GM19467 (cell line): ENCODE results near the gene EGFL8.

Experiments
- ATAC-seq: cut with Tn5 transposase; IDR thresholded peaks from one replicate; pipeline ENCODE4 v1.9.1; 2021; ENCODE audit warnings: mild to moderate bottlenecking, moderate library complexity; ENCODE audit not compliant: unreplicated experiment

The EGFL8 gene

DNA sequence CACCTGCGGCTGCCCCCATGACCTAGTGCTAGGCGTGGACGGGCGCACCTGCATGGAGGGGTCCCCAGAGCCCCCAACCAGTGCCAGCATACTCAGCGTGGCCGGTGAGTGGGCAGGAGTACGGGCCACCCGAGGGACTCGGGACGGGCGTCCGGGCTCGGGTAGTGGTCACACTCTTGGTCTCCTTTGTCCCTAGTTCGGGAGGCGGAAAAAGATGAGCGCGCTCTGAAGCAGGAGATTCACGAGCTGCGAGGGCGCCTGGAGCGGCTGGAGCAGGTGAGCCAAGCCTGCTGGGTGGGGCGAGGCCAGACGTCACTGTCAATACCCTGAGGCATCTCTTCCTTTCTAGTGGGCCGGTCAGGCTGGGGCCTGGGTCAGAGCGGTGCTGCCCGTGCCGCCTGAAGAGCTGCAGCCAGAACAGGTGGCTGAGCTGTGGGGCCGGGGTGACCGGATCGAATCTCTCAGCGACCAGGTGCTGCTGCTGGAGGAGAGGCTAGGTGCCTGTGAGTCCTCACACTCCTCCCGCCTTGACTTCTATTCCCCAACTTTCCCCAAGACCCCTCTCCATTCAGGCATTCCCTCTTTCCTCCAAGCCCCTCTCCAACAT lies 2.9 kb downstream of the EGFL8 start:
- ATAC-seq: no peak

DNA sequence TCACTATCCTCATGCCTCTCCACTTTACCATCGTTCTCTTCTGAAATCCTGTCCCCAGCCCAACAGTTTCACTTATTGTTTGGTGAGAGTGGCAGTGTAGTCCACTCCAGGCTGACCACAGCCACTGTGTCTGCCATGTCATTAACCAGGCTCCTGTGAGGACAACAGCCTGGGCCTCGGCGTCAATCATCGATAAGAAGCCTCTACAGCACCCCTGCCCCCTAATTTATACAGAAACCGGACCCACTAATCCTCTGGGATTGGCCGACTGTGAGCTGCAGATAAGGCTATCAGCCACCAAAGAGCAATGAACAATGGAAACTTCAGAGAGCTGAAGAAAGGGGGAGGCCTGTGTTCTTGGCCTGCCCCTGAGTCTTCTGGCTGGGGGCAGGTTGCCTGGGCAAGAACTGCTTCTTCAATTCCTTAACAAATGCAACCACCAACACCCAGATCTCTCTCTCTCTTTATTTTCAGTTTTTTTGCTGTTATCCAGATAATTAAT lies 3.4 kb downstream of the EGFL8 start:
- no peak for ATAC-seq

DNA sequence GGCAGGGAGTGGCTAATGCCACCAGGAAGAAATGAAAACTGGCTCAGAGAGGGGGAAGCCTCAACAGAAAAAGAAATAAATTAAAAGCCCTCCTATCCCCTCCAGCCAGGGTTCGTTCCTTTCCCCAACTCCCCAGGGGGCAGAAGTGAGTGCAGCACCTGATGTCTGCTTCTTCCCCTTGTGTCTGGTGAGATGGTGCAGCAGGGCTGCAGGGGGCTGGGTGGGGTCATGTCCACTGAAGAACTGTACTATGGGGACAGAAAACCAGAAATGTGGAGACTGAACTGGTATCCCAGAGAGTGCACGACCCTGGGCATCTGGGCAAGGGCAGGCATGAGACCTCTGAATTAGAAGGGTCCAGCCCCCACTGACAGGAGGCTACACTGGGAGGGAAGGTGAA lies 4.0 kb downstream of the EGFL8 start:
- ATAC-seq: no peak

DNA sequence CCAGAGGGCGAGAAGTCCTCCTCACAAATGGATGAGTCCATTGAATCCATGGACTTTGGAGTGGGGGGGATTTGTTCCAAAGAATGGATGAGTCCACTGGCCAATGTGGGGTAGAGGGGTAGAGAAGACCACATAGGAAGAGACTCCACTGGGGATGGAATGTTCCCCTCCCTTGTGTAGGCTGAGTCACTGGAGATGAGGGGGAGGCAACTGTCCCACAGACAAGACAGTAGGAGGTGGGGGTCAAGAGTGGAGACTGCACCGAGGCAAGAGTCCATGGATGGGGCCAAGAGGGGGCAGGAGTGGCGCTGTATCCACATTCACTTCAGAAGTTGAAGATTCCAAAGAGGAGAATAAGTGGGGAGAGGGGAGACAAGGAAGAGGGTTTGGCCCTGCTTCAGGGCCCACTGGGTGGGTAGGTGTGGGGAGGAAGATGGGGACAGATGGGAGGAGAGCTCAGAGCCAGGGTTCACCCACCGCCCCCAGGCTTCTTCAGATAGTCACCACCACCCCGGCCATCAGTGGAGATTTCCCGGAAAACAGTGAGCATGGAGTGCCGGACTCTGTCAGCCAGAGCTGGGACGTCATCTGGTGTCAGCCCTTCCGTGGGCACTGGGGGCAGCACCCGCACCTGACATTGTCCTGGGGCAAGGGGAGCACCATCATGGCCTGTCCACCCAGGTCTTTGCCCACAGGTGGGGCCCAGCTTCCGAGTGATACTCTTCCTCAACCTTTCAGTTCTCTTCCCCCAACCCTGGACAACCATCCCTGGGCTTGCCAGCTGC lies 4.6 kb downstream of the EGFL8 start:
- ATAC-seq: no peak

DNA sequence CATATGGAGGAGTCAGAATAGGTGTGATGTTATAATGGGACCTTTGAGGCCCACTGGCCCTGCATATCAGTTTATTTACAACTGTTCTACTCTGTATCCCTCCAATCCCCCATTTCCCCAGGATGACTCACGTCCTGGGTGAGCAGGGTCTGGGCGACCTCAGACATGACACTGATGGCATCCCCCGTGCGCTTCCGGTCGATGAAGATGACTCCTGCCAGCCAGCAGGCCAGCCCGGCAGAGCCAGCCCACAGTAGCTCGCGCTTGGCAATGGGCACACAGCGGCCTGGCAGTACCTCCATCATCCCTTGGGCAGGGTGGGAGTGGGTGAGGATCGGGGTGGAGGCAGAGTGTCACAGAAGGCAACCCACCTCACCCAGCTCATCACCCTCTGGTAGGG lies 5.9 kb downstream of the EGFL8 start:
- no peak for ATAC-seq

DNA sequence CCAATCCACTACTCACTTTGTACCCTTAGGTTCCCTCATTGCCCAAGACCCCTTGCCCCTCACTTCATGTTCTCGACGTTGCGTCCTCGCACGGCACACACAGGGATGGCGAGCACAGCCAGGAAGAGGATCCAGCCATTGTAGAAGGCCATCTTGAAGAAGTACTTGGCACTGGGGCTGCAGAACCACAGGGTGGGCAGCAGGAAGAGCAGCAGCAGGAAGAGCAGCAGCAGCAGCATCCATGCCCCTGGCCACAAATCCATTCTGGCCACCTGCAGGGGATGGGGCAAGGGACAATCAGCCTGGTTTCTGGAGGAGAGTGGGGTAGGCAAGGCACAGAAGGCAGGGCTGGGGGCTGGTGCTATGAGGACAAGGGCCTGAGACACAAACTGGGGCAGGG lies 6.8 kb downstream of the EGFL8 start:
- no peak for ATAC-seq

DNA sequence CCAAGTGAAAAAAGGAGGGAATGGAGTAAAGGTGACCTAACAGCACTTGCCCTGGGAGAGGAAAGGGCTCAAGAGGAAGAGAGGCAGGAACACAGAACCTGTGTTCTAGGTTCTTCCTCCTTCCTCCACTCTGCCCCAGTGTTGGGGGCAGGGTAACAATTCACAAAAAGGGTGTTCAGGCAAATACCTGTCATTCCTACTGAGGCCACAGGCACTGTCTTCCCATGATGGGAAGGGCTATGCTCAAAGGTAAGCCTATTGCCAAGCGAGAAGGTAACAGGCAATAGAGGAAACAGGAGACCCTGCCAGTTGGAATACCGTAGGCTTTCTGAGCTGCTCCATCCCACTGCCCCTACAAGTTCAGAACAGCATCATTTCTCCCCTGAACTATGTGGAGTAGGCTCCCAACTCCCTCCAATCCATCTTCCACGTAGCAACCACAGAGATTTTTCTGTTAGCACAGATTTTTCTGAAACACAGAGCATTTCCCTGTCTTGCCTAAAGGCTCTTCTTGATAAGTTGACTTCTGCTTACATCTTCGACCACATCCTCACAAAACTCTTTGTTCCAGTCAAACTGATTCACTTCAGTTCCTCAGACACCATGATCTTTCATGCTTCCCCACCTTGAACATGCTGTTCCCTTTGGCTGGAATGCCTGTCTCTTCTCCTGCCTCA lies 8.8 kb downstream of the EGFL8 start:
- no peak for ATAC-seq

DNA sequence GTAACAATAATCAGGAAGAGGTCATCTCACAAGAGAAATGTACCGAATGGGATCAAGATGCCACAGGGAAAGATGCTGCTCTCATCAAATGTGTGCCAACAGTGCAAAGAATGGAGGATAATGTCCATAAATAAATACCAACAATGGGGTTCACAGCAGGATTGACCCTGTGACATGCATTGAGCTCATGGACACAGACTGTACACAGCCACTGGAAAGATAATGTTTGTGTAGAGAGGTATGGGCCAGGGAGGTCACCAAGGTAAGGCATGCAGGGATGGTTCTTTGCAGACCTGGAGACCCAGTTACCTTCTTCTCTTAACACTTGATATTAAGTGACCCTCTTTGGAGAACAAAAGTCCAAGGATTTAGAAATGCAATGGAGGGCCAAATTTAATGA lies 10.0 kb downstream of the EGFL8 start:
- ATAC-seq: no peak

DNA sequence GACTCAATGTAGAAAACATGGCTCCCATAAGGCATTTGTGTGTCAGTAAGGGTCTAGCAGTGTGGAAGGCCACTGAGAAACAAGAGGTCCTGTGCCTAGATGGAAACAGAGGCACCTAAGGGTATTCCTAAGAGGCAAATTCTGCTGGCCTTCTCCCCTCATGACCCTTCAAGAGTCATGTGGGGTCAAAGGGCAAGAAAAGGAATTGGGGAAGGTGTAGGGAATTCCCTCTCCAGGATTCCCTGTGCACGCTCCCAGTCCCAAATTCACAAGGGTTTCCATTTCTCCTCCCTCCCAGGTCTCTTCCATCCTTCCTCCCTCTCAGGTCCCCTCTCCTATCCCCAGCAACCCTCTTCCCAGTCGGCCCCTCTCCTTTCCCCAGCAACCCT lies 10.9 kb downstream of the EGFL8 start:
- ATAC-seq: no peak

DNA sequence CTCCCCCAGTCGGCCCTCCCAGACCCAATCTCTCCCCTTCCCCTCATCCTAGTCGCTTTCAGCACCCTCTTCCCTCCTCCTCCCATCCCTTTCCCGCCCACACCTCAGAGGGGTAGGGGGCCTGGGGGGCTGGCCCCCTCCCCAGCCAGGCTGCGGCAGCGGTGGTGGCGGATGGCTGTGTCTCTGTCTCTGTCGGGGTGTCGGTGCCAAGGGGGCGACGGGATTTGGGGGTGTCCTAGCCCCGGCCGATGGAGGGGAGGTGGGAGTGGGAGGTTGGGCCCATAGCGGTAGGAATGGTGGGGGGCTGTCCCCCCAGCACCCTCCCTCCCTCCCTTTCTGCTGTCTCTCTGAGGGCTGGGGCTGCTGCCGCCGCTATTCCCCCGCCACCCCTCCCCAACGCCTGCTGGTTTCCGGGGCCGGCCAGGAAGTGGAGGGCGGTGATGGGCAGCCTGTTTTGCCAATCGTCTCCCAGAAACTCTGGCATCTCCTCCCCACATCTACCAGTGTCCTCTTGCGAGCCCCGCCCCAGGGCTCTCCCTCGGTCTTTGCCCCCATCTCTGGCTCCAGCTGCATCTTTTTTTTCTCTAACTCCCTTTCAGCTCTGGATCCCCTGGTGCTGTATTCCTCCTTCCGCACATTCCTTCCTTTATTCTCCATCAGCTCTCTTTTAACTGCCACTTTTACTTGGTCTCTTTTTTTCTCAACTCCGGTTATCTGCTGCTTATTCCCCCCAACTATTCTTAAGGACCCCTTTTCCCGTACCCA lies 11.5 kb downstream of the EGFL8 start, which contains the start of gene AGPAT1:
Gene AGPAT1, minus strand, starts transcription at position 374 of the 765 bp plus-strand sequence. CDS start 4,588 bp downstream, outside the sequence.
- ATAC-seq: peak; percentile 36

DNA sequence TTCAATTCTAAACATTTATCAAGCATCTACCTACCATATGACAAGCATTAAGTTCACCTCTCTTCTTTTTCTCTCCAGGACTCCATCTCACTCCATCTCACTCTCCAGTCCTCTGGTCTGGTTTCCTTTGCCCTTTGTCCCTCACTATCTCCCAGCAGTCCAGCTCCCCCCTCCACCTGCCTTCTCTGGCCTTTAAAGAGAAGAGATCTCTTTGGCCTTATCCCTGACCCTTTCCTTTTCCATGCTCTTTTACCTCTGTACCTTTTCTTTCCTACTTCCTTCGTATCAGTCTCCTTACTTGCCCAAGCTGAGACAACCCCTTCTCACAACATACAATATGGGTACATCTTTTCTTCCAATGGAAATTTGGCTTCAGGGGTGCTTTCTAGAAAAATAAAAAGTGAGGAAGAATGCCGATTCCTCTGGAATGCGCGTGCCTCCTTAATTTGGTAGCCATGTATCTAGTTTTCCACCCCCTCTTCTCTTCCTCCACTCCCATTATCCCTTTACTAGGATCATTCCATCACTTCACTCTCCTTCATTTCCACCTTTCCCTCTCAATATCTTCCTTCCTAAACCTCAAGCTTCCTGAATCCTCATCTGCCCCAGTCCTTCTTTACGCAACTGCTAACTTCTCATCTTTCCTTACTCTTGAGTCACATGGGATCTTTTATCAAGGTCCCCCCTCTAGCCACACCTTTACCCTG lies 12.2 kb downstream of the EGFL8 start:
- ATAC-seq: no peak

DNA sequence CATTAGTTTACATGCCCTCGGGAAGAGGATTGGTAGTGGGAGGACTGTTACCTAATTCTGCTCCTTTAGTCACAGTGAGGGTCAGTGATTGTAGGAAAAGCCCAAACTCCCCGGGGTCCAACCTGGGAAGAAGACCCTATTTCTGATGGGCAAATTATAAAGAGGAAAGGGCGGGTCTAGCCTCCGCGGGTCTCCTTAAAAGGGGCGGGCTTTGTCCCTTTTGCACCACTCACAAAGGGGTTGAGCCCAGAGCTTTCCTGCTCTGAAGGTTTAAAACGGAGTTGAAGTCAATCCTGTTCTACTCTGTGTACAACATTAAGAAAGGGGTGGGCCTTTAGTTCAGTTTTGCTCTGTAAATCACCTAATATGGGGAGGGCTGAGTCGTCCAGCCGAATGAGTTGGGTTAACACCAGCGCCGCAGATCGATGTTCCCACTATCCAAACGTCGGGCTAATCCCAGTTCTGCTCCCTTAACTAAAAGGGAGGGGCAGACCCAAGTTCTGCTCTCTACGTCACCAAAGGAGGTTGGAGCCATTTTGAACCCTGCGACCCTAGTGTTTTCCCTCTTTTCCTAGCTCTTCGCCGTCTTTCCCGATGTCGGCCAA lies 12.9 kb downstream of the EGFL8 start:
- ATAC-seq: peak; percentile 2

DNA sequence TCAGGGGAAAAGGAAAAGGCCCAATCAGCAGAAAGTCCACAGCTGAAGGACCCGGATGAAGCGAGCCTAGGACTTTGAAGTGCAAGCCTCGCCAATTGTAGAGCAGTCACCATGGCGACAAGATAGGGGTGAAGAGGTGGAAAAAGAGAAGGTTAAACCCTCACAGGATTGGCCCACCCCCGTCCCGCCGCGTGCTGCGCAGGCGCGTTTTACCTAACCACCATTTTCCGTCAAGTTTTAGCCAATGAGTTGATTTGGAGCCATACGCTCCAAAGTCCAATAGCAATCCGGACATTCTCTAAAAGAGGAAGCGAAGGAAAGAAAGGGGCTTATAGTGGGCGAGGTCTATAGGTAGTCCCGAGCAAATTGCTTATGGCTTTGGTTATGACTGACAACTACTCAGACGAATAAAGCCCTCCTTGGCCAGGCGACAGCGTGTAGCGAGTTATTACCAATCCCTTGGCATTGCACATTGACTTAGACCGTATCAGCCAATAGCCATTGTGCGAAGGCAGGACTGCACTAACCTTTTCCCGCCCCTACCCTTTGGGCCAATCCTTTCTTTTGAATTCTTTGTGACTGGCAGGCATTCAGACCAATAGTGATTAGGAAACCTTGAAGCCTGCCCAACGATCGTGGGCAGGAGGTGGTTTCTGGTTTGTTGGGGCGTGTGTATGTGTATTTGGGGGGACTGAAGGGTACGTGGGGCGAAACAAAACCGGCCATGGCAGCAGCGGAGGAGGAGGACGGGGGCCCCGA lies 13.6 kb downstream of the EGFL8 start, which contains the start of gene RNF5:
Gene RNF5, plus strand, starts transcription at position 618 of the 759 bp plus-strand sequence. Its CDS starts 107 bp downstream, at position 725.
- ATAC-seq: peak; percentile 81

DNA sequence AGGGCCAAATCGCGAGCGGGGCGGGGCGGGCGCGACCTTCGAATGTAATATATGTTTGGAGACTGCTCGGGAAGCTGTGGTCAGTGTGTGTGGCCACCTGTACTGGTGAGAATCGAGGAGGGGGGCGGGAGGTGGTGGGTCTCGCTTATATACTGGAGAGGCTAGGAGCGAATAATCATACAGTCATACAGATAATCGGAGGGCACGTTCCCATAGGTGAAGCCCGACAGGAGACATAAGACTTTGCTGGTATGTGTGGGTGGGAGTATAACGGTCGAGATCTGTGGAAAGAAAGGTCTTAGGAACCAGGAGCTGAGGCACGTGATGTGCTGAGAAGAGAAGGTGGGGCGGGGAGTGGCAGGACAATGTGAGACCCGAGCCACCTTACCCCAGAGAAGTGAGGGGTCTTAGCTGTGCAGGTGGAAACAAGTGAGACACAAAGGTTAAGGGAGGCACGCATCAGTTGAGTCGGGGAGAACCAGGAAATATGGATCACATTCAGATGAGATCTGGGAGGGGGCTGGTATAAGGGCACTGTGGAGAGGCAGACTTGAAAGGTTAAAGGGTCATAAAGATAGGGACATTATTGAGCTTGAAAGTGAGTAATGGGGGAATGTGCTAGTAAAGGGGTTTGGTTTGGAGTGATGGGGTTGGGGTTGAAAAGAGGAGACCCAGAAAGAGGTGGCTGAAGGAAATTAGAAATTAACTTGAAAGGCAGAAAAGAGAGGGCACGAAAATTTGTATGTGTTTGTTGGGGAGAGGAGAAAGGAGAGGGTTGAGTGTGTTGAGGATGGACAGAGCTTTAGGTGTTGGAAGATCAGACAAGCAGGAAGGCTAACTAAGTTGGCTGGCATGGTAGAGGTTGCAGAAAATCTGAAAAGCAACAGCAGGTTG lies 14.4 kb downstream of the EGFL8 start:
- ATAC-seq: no peak

DNA sequence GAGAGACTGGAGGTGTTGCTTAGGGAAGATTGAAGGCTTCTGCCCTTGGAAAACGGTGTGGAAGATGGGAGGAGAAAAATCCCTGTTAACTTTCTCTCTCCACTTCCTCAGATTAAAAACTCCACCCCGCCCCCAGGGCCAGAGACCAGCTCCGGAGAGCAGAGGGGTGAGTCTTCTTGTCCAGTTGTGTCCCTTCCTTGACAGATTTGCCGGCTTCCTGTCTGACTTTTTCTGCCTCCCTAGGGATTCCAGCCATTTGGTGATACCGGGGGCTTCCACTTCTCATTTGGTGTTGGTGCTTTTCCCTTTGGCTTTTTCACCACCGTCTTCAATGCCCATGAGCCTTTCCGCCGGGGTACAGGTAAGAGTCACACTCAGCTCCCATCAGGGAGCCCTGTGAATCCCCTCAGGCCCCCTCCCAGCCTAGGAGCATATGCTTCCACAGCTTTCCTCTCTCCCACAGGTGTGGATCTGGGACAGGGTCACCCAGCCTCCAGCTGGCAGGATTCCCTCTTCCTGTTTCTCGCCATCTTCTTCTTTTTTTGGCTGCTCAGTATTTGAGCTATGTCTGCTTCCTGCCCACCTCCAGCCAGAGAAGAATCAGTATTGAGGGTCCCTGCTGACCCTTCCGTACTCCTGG lies 15.5 kb downstream of the EGFL8 start:
- ATAC-seq: no peak

DNA sequence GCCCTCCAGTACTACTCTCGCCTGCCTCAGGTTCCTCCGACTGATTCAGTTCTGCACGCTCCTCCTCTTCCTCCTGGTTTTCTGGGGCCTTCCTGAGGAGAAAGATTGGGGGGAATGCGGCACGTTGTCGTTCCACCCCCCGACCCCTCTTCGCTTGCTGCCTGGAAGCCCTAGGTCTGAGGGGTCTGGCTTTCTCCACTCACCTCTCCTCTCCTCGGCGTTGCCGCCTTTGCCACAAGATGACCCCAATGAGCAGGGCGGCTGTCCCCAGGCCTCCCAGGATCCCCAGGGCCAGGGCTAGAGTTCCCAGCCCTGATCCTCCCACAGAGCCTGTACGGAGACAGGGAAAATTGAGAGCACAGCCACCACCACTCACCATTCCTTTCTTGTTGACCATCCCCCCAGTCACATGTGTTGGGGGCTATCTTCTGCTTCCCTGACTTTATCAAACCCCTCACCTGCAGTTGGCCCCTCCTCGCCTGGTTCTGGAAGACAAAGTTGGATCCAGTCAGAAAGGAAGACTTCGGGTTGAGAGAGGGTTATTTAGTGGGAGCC lies 16.8 kb downstream of the EGFL8 start:
- ATAC-seq: no peak

DNA sequence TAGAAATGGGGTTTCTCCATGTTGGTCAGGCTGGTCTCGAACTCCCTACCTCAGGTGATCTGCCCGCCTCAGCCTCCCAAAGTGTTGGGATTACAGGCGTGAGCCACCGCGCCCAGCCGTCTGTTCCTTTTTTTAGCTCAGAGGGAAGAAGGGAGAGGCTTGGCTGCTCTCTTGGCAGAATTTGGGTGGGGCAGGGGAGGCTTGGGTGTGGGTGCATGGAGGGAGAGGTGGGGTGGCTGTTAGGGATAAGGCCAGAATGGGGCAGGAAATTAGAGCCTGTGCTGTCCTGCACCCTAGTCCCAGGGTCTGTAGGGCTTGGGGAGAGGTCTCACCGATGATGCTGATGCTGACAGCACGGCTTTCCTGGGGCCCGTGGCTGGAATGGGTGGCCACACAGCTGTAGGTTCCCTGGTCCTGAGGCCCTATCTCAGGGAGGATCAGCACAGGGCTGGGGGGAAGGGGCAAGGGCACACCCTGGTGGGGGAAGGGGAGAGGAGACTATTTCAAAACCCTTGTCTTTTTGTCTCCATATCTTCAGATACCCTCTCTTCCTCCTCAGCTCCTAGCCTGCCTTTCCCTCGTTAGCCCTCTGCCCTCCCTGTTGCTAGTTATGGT lies 17.6 kb downstream of the EGFL8 start:
- ATAC-seq: no peak
